Measurements from ENCODE around the gene CLDN11.

- TF ChIP-seq POLR2AphosphoS5 (IDR thresholded peaks at IDR 0.05; ENCODE audit: borderline replicate concordance, low read depth, low read length) (no peak), EZH2 (IDR thresholded peaks at IDR 0.05) (no peak)
Measured at GRCh38 chr3:170469151-170470062, 50.7 kb downstream of the CLDN11 start.

All from SK-N-MC (cell line).